Activated CD8-positive, alpha-beta T cell treated with anti-CD3 and anti-CD28 coated beads for 36 hours (primary cell): ENCODE measurements around the gene DNMT3A. TPM values are rescaled to one million over a fixed set of nuclear protein-coding genes. Genes with fewer than 3 reads are reported as not detected.

Experiments
- ATAC-seq: fragments of 200-7000 bp; cut with Tn5 transposase; one replicate; pipeline ENCODE4 v1.10.0; 2021; ENCODE audit warnings: mild to moderate bottlenecking, moderate library complexity
- CTCF ChIA-PET: fragments of 350-600 bp; sonication (Branson Sonifier 250); formaldehyde crosslinking; loops from one replicate; lab custom pipeline; 2021; ENCODE audit warnings: antibody characterized with exemption; lab: Charles Lee
- POLR2A ChIA-PET: fragments of 350-600 bp; sonication (Branson Sonifier 250); formaldehyde crosslinking; loops from one replicate; lab custom pipeline; 2021; ENCODE audit warnings: antibody characterized with exemption; lab: Charles Lee
- DNase-seq: peaks from one replicate; pipeline ENCODE4 v3.0.0-alpha.2; 2020
- H3K27ac Mint-ChIP-seq: one replicate; pipeline ENCODE4 v1.8.0; 2021; ENCODE audit warnings: mild to moderate bottlenecking, mixed read lengths
- H3K27me3 Mint-ChIP-seq: one replicate; pipeline ENCODE4 v1.8.0; 2021; ENCODE audit warnings: mixed read lengths
- H3K36me3 Mint-ChIP-seq: one replicate; pipeline ENCODE4 v1.8.0; 2021; ENCODE audit warnings: low read depth, mixed read lengths
- H3K4me1 Mint-ChIP-seq: one replicate; pipeline ENCODE4 v1.8.0; 2021; ENCODE audit warnings: low read depth, mixed read lengths
- H3K4me3 Mint-ChIP-seq: one replicate; pipeline ENCODE4 v1.8.0; 2021; ENCODE audit warnings: mild to moderate bottlenecking, moderate library complexity, mixed read lengths
- H3K9me3 Mint-ChIP-seq: one replicate; pipeline ENCODE4 v1.8.0; 2021; ENCODE audit warnings: mixed read lengths
- CTCF ChIP-seq: fragments of 200-600 bp; IDR thresholded peaks from one replicate; pipeline ENCODE4 v1.8.0; 2022; ENCODE audit warnings: antibody characterized with exemption, mild to moderate bottlenecking
- intact Hi-C: fragments of 100-400 bp; cut with micrococcal nuclease; formaldehyde crosslinking; loops from one replicate; pipeline ENCODE4 v1.10.0; 2022
- total RNA-seq, 2 experiments: library from RNA; stranded (reverse); gene quantifications; one replicate each; pipeline ENCODE4 v1.2.3, GENCODE V29; 2021

DNMT3A gene
- total RNA-seq, 2 experiments from 2014 or later = 84.8 to 97.8 TPM

- H3K27ac Mint-ChIP-seq = peak overlapping the region; percentile 97
- H3K4me1 Mint-ChIP-seq = peaks cover 70% of the 10 kb centered on the region
- ChIA-PET POLR2A (interaction anchor here (0.5 to 1.5 kb wide), 7 partner anchors 9 to 280 kb away, joined by 3 read pairs; no protein-coding TSS in a partner anchor), CTCF (interaction anchor here (1.0 to 3.8 kb wide), 4 partner anchors 13 to 40 kb away, joined by 3 to 24 read pairs (median 13); no protein-coding TSS in a partner anchor)
- H3K36me3 Mint-ChIP-seq = peaks cover 42% of the 10 kb centered on the region
- H3K27me3 Mint-ChIP-seq = no peaks in the 10 kb centered on the region
- TF ChIP-seq CTCF = no peak
- intact Hi-C loops = no loop called here
- peak; percentile 46 for ATAC-seq
- peak overlapping the region; percentile 65 for H3K4me3 Mint-ChIP-seq
- DNase-seq = peak; percentile 74
- peaks cover 12% of the 10 kb centered on the region for H3K9me3 Mint-ChIP-seq
Observed at GRCh38 chr2:25322312-25322711, 19.4 kb downstream of the DNMT3A start.

- CTCF ChIA-PET = no interaction called here
- Mint-ChIP-seq H3K4me3 (no peak overlapping the region), H3K4me1 (peaks cover 79% of the 10 kb centered on the region), H3K9me3 (no peaks in the 10 kb centered on the region), H3K27ac (peak overlapping the region; percentile 28), H3K27me3 (no peaks in the 10 kb centered on the region), H3K36me3 (peaks cover 31% of the 10 kb centered on the region)
- intact Hi-C loops = no loop called here
- DNase-seq = no peak
- no peak for TF ChIP-seq CTCF
- POLR2A ChIA-PET = interaction anchor here (1.0 kb wide), 1 partner anchor 18 kb away, joined by 3 read pairs; no protein-coding TSS in a partner anchor
- no peak for ATAC-seq
Observed at GRCh38 chr2:25320077-25320476, 21.6 kb downstream of the DNMT3A start.

- no peak for ATAC-seq
- Mint-ChIP-seq H3K9me3 (no peaks in the 10 kb centered on the region), H3K36me3 (peaks cover 44% of the 10 kb centered on the region), H3K27ac (peak overlapping the region; percentile 96), H3K27me3 (no peaks in the 10 kb centered on the region), H3K4me1 (peaks cover 60% of the 10 kb centered on the region), H3K4me3 (no peak overlapping the region)
- DNase-seq = no peak
- ChIA-PET POLR2A (interaction anchor here (1.0 to 5.2 kb wide), 9 partner anchors 8 to 61 kb away, joined by 3 to 51 read pairs (median 5); no protein-coding TSS in a partner anchor), CTCF (interaction anchor here (0.7 to 2.7 kb wide), 9 partner anchors 15 to 194 kb away, joined by 3 to 11 read pairs (median 4); partner anchors contain the start of gene DNMT3A)
- intact Hi-C loops = no loop called here
- no peak for TF ChIP-seq CTCF
Observed at GRCh38 chr2:25316101-25316500, 25.6 kb downstream of the DNMT3A start.

DNA sequence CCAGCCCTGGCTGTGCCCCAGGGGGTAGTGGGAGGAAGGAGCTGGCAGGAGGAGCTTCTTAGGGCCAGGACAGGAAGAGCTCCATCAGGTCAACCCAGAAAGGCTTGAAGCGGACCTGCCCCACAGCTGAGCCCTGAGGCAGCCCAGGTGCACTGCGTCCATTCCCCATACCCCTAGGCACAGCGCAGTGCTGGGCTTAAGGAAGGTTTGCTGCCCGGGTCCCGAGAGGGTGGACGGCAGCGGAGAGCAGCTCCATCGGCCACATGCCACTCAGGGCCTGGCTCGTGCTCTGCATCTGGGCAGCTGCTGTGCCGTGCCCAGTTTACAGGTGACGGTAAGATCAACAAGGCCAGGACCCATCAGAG lies 26.4 kb downstream of the DNMT3A start:
- Mint-ChIP-seq H3K27ac (peak overlapping the region; percentile 96), H3K9me3 (no peaks in the 10 kb centered on the region), H3K4me3 (no peak overlapping the region), H3K4me1 (peaks cover 62% of the 10 kb centered on the region), H3K27me3 (no peaks in the 10 kb centered on the region), H3K36me3 (peaks cover 48% of the 10 kb centered on the region)
- TF ChIP-seq CTCF = no peak
- intact Hi-C loops = loop anchor here (2.0 kb wide), 1 partner anchor 20 kb away; no protein-coding TSS in a partner anchor
- ChIA-PET POLR2A (interaction anchor here (1.0 to 5.2 kb wide), 12 partner anchors 9 to 271 kb away, joined by 3 to 54 read pairs (median 15); no protein-coding TSS in a partner anchor), CTCF (interaction anchor here (0.8 to 4.6 kb wide), 16 partner anchors 11 to 252 kb away, joined by 3 to 25 read pairs (median 6); partner anchors contain the start of gene DNMT3A)
- ATAC-seq (no peak), DNase-seq (no peak)
